ENCODE data around the gene ELMO1.

DNA sequence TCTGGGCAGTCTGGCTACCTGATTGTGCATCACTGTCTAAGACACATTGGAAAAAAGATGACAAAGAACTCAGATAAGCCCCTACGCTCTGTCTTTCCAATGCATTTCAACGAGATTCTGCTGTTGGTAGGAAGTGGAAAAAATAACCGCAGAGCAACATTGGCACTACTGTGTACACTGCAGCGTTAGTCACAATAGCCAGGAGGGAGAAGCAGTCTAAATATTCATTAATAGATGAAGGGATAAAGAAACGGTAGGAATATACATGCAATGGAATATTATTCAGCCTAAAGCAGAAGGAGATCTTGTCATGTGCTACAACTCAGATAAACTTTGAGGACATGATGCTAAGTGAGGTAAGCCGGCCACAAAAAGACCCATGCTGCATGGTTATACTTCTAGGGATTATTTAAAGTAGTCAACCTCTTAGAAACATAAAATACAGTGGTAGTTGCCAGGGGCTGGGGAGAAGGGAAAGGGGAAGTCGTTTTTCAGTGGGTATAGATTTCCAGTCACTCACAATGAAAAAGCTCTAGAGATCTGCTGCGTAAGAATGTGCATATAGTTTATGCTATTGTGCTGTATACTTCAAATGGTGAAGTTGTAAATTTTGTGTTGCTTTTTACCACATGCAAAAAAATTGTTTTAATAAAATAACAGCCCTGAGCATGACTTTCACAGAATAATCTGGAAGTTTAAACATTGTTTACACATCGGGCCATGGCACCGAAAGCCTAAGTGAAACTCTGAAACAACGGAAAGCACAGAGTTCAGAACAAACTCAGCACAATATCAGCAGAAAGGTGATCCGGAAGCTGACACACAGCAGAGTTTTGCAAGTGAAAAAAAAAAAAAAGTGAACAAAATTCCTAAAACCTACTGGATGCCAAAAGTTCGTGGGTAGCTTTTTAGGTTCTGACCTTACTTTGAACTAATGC lies 40.1 kb downstream of the ELMO1 start:
- TF ChIP-seq, protein P1, sequence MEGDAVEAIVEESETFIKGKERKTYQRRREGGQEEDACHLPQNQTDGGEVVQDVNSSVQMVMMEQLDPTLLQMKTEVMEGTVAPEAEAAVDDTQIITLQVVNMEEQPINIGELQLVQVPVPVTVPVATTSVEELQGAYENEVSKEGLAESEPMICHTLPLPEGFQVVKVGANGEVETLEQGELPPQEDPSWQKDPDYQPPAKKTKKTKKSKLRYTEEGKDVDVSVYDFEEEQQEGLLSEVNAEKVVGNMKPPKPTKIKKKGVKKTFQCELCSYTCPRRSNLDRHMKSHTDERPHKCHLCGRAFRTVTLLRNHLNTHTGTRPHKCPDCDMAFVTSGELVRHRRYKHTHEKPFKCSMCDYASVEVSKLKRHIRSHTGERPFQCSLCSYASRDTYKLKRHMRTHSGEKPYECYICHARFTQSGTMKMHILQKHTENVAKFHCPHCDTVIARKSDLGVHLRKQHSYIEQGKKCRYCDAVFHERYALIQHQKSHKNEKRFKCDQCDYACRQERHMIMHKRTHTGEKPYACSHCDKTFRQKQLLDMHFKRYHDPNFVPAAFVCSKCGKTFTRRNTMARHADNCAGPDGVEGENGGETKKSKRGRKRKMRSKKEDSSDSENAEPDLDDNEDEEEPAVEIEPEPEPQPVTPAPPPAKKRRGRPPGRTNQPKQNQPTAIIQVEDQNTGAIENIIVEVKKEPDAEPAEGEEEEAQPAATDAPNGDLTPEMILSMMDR (IDR thresholded peaks at IDR 0.05): no peak
- no peak for TF ChIP-seq ZFX (IDR thresholded peaks at IDR 0.05; ENCODE audit: borderline replicate concordance)

Data from 22Rv1 (cell line).